ENCODE results near the gene FAXC. TPM values are rescaled to one million over a fixed set of nuclear protein-coding genes. Genes with fewer than 3 reads are reported as not detected.

The FAXC gene
- total and polyA plus RNA-seq, 2 of the 13 experiments (the other 11 are each of a cell fraction or from before 2014, with no cell fraction given) = 0.11 to 0.63 TPM

DNA sequence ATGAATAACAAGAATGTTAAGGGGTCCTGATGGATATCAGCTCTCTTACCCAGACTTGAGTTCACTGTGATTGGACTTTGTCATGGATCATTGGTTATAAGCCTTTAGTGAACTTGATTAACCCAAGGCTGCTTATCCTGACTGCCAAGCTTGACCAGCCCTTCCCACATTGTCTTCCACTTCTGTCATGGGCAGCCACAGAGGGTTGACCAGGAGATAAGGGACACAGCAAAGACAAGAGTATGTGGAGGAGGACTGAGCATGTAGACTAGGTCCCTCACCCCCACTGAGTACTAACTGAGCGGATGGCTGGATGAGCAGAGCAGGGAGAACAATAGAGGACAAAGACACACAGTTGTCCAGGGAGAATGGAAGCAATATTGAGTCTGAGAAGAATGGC, 52.5 kb downstream of the FAXC start:
- no peak for ATAC-seq
- Histone ChIP-seq H3K9me3 (ENCODE audit: low read length) (no peaks in the 10 kb centered on the region), H3K4me3 (replicated peaks in 1 of 3; ENCODE audit: insufficient read depth in 1 of 3, low read depth in 2 of 3, low read length in 3 of 3) (no peak overlapping the region), H2AFZ (ENCODE audit: low read length) (no peak overlapping the region), H3K27me3 (ENCODE audit: control insufficient read depth in 1 of 2, insufficient read depth in 2 of 2, low read length in 2 of 2) (no peaks in the 10 kb centered on the region; a peak in 1 of 5 replicates), H3K36me3 (replicated peaks in 1 of 2; ENCODE audit: control insufficient read depth in 1 of 2, insufficient read depth in 2 of 2, low read length in 2 of 2) (no peaks in the 10 kb centered on the region), H3K4me2 (ENCODE audit: low read depth, low read length) (no peak overlapping the region), H3K9ac (ENCODE audit: insufficient read depth, low read depth, low read length) (no peak overlapping the region), H3K27ac (ENCODE audit: extremely low read length, insufficient read depth, low read length) (no peak overlapping the region), H3K79me2 (ENCODE audit: insufficient read depth, low read length) (no peaks in the 10 kb centered on the region), H4K20me1 (ENCODE audit: insufficient read depth, low read length) (no peaks in the 10 kb centered on the region), H3K4me1 (ENCODE audit: insufficient read depth, low read length) (no peaks in the 10 kb centered on the region)
- ChIA-PET CTCF (ENCODE audit: low intra/inter-chr PET ratio, low total read pairs) (no interaction called here), POLR2A (no interaction called here)
- no TSS peak for BruUV-seq (replicated peaks)
- in situ Hi-C loops (cut with HindIII; ENCODE audit: extremely low pct_ligation_motif_present, low pct_unique_long_range_greater_than_20kb) = no loop called here
- 95% methylated on average over 1 of the region's 1 CpG for WGBS (ENCODE audit: low lambda C conversion rate)
- FAIRE-seq = no peak
- TF ChIP-seq FOXK2 (IDR thresholded peaks at IDR 0.05) = no peak
- intact Hi-C loops (cut with micrococcal nuclease; ENCODE audit: unreplicated experiment) = no loop called here
- DNase-seq (ENCODE audit: low spot score) = no peak

DNA sequence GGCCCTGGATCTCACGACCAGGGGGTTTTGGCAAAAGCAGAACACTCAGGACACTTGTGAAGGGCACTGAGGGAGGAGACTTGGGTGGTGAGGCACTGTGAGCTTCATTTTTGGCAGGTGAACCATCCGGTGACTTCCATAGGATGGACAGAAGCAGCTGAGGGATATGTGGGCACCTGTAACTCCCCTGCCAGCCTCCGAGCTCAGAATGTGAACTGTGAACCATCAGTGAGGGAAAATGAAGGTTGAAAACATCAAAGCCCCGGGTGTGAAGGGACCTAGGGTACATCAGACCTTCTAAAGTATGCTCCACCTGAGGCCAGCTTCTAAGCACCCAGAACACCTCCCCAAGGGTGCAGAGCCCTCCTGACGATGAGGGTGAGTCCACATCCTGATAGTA, 53.2 kb downstream of the FAXC start:
- Histone ChIP-seq H3K79me2 (ENCODE audit: insufficient read depth, low read length) (no peaks in the 10 kb centered on the region), H3K4me3 (replicated peaks in 1 of 3; ENCODE audit: insufficient read depth in 1 of 3, low read depth in 2 of 3, low read length in 3 of 3) (no peak overlapping the region), H3K9ac (ENCODE audit: insufficient read depth, low read depth, low read length) (no peak overlapping the region), H3K4me2 (ENCODE audit: low read depth, low read length) (no peak overlapping the region), H3K36me3 (replicated peaks in 1 of 2; ENCODE audit: control insufficient read depth in 1 of 2, insufficient read depth in 2 of 2, low read length in 2 of 2) (no peaks in the 10 kb centered on the region), H3K4me1 (ENCODE audit: insufficient read depth, low read length) (no peaks in the 10 kb centered on the region), H3K9me3 (ENCODE audit: low read length) (no peaks in the 10 kb centered on the region), H3K27me3 (ENCODE audit: control insufficient read depth in 1 of 2, insufficient read depth in 2 of 2, low read length in 2 of 2) (no peaks in the 10 kb centered on the region; a peak in 1 of 5 replicates), H4K20me1 (ENCODE audit: insufficient read depth, low read length) (no peaks in the 10 kb centered on the region), H2AFZ (ENCODE audit: low read length) (no peak overlapping the region), H3K27ac (ENCODE audit: extremely low read length, insufficient read depth, low read length) (no peak overlapping the region)
- ChIA-PET POLR2A (no interaction called here), CTCF (ENCODE audit: low intra/inter-chr PET ratio, low total read pairs) (no interaction called here)
- in situ Hi-C loops (cut with HindIII; ENCODE audit: extremely low pct_ligation_motif_present, low pct_unique_long_range_greater_than_20kb) (no loop called here), intact Hi-C loops (cut with micrococcal nuclease; ENCODE audit: unreplicated experiment) (no loop called here)
- FAIRE-seq (no peak), ATAC-seq (no peak), DNase-seq (ENCODE audit: low spot score) (no peak)
- 23% methylated on average over 5 of the region's 5 CpGs for WGBS (ENCODE audit: low lambda C conversion rate)
- BruUV-seq (replicated peaks) = no TSS peak
- TF ChIP-seq, protein P1, sequence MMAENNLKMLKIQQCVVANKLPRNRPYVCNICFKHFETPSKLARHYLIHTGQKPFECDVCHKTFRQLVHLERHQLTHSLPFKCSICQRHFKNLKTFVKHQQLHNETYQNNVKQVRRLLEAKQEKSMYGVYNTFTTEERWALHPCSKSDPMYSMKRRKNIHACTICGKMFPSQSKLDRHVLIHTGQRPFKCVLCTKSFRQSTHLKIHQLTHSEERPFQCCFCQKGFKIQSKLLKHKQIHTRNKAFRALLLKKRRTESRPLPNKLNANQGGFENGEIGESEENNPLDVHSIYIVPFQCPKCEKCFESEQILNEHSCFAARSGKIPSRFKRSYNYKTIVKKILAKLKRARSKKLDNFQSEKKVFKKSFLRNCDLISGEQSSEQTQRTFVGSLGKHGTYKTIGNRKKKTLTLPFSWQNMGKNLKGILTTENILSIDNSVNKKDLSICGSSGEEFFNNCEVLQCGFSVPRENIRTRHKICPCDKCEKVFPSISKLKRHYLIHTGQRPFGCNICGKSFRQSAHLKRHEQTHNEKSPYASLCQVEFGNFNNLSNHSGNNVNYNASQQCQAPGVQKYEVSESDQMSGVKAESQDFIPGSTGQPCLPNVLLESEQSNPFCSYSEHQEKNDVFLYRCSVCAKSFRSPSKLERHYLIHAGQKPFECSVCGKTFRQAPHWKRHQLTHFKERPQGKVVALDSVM (CRISPR knock-in tag; IDR thresholded peaks at IDR 0.05) = no peak
- TF ChIP-seq, protein P2, sequence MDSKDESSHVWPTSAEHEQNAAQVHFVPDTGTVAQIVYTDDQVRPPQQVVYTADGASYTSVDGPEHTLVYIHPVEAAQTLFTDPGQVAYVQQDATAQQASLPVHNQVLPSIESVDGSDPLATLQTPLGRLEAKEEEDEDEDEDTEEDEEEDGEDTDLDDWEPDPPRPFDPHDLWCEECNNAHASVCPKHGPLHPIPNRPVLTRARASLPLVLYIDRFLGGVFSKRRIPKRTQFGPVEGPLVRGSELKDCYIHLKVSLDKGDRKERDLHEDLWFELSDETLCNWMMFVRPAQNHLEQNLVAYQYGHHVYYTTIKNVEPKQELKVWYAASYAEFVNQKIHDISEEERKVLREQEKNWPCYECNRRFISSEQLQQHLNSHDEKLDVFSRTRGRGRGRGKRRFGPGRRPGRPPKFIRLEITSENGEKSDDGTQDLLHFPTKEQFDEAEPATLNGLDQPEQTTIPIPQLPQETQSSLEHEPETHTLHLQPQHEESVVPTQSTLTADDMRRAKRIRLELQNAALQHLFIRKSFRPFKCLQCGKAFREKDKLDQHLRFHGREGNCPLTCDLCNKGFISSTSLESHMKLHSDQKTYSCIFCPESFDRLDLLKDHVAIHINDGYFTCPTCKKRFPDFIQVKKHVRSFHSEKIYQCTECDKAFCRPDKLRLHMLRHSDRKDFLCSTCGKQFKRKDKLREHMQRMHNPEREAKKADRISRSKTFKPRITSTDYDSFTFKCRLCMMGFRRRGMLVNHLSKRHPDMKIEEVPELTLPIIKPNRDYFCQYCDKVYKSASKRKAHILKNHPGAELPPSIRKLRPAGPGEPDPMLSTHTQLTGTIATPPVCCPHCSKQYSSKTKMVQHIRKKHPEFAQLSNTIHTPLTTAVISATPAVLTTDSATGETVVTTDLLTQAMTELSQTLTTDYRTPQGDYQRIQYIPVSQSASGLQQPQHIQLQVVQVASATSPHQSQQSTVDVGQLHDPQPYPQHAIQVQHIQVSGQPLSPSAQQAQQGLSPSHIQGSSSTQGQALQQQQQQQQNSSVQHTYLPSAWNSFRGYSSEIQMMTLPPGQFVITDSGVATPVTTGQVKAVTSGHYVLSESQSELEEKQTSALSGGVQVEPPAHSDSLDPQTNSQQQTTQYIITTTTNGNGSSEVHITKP (CRISPR knock-in tag; IDR thresholded peaks at IDR 0.05; ENCODE audit: low read depth) = no peak
- TF ChIP-seq ZNF879 (CRISPR knock-in tag; IDR thresholded peaks at IDR 0.05) = no peak
- no peak for TF ChIP-seq NFE2L1 (CRISPR knock-in tag; IDR thresholded peaks at IDR 0.05; ENCODE audit: borderline replicate concordance)
- no peak for TF ChIP-seq HNRNPK (IDR thresholded peaks at IDR 0.05; ENCODE audit: low read depth, low read length, poor library complexity, severe bottlenecking)
- TF ChIP-seq MAFF (IDR thresholded peaks at IDR 0.05; ENCODE audit: low read depth, low read length) = no peak
- TF ChIP-seq HOXA9 (CRISPR knock-in tag; IDR thresholded peaks at IDR 0.05; ENCODE audit: borderline replicate concordance) = no peak
- TF ChIP-seq TBX3 (IDR thresholded peaks at IDR 0.05; ENCODE audit: borderline replicate concordance) = no peak
- TF ChIP-seq, protein P3, sequence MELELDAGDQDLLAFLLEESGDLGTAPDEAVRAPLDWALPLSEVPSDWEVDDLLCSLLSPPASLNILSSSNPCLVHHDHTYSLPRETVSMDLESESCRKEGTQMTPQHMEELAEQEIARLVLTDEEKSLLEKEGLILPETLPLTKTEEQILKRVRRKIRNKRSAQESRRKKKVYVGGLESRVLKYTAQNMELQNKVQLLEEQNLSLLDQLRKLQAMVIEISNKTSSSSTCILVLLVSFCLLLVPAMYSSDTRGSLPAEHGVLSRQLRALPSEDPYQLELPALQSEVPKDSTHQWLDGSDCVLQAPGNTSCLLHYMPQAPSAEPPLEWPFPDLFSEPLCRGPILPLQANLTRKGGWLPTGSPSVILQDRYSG (CRISPR knock-in tag; IDR thresholded peaks at IDR 0.05) = no peak
- TF ChIP-seq, protein P4, sequence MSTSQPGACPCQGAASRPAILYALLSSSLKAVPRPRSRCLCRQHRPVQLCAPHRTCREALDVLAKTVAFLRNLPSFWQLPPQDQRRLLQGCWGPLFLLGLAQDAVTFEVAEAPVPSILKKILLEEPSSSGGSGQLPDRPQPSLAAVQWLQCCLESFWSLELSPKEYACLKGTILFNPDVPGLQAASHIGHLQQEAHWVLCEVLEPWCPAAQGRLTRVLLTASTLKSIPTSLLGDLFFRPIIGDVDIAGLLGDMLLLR (CRISPR knock-in tag; IDR thresholded peaks at IDR 0.05) = no peak
